GM21528 (cell line): ENCODE results near the gene LMOD2.
A peak's percentile ranks its signal among the peaks of the same experiment; 100 is the strongest.
"Not testable (repeated sequence)": the region's sequence is repeated elsewhere in the genome, so short reads cannot be mapped to it uniquely, and the experiment has no call there.

Source experiments
- ATAC-seq: cut with Tn5 transposase; IDR thresholded peaks from one replicate; pipeline ENCODE4 v1.9.1; 2021; ENCODE audit warnings: mild to moderate bottlenecking, moderate library complexity; ENCODE audit not compliant: unreplicated experiment, low FRiP score

The LMOD2 gene, protein sequence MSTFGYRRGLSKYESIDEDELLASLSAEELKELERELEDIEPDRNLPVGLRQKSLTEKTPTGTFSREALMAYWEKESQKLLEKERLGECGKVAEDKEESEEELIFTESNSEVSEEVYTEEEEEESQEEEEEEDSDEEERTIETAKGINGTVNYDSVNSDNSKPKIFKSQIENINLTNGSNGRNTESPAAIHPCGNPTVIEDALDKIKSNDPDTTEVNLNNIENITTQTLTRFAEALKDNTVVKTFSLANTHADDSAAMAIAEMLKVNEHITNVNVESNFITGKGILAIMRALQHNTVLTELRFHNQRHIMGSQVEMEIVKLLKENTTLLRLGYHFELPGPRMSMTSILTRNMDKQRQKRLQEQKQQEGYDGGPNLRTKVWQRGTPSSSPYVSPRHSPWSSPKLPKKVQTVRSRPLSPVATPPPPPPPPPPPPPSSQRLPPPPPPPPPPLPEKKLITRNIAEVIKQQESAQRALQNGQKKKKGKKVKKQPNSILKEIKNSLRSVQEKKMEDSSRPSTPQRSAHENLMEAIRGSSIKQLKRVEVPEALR

DNA sequence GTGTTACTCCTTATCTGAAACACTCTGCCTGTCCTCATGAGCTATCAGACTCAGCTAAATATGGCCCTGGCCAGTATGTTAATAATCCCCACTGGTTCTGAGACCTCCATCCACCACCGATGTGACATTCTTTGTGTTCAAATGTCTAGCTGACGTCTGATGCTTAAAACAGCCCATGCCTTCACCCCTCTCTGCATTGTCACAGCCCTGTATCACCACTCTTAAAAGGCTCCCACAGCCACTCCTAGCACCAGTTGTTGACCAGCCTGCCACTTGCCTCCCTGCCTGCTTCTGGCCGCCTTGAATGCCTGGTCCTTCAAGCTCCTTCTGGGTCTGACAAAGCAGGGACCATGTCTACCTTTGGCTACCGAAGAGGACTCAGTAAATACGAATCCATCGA is at the start of gene LMOD2:
TSS of gene LMOD2 (plus strand) at position 253 of the 400 bp plus-strand sequence. CDS start at position 351, 98 bp downstream.
- no peak for ATAC-seq

DNA sequence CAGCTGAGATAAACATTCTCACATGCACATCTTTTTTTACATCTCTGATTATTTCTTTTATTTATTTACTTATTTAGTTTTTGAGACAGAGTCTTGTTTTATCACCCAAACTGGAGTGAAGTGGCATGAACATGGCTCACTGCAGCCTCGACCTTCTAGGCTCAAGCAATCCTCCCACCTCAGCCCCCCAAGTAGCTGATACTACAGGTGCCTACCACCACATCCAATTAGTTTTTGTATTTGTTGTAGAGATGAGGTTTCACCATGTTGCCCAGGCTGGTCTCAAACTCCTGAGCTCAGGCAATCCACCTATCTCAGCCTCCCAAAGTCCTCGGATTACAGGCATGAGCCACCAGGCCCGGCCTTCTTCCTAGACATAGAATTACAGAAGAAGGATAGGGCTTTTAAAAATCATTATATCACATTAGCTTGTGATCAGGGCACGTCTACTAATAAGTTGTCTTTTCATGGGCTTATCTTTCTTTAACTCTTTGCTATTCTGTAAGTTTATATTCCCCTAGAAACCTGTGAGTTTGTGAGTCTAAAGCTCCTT is 48.2 kb upstream of the LMOD2 start:
- ATAC-seq, result no peak

DNA sequence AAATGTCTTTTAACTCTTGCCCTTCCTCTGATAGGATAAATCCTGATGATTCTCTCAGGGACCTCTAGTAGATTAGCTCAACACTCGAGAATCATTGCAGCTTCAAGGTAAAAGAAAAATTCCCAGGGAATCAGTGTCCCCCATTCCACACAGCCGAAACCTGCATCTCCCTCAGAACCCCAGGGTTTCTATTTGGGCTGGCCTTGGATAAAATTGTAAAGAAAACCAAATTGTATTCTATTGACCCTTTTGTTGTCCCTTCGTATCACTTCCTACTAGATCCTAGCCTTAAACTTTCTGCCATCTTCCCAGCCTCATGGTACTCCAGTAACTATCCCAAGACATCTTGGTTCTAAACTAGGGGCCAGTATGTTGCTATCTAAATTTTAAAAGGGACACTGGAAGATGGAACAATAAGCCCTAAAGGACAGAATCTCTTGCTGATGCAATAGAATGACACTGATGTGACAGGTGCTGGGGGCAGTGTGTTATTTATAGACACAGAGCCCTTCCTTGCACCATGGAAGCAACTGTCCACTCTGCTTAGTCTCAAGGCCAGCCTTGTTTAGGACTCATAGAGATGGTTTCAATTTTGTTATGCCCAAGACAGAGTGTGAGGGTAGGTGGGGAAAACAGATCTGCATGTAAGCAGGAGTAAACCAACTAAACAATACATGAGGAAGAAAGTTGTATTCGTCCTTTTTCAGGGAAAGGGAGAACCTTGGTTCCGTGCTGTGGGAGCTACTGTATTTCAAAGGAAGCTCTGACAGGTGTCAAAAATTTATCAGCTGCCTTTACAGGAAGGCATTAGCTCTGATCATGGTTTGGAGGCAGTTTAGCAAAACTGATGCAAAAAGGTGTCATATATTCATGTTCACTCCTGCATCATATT is 46.4 kb upstream of the LMOD2 start:
- no peak for ATAC-seq

DNA sequence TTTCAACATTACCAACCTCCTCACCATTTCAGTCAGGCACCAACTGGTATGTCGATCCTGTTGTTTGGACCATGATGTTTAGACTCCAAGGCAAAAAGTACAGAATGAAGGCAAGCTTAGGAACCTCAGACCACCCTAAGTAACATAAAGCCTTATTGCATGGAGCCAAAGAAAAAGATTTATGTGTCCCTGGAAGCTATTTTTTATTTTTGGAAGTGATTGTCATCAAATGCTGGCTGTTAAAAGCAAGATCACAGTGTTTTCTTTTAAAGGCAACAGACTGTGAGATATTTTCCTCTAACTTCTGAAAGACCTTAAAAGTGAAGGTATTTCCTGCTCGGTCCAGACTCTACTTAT is 45.8 kb upstream of the LMOD2 start:
- ATAC-seq, result no peak

DNA sequence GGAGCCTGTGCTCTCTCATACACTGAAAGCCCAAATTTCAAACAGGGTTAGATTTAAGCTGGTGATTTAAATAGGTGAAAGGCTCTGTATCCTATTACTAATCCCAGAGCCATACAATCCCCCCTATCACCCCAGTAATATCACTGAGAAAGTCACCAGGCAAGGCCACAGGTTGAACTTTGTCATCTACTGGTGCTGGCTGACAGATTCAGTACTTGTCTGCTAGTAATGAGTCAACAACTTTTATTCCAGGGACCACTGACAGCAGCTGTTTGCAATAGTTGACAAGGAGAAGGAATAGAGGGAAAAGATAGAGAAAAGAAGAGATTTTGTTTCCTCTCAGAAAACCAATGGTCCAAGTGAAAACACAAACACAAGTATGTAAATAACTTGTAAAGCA is 43.6 kb upstream of the LMOD2 start:
- no peak for ATAC-seq

DNA sequence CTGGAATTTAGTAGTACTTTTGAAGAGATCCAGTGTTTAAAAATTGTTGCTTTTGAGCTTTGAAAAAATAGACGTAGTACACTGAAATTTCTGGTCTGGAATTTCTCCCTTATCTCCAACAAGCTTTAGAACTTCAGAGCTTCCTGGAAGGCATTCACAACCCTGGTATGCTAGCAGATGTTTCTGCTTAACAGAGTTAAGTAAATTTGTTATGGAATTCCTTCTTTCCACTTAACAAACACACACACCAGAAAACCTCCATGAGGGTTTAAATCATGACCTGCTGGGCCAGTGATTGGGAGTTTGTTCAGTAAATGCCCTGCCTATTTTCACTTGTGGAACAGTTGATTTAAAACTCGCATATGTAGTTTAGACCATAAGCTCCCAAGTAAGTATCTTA is 40.3 kb upstream of the LMOD2 start:
- ATAC-seq, result no peak

DNA sequence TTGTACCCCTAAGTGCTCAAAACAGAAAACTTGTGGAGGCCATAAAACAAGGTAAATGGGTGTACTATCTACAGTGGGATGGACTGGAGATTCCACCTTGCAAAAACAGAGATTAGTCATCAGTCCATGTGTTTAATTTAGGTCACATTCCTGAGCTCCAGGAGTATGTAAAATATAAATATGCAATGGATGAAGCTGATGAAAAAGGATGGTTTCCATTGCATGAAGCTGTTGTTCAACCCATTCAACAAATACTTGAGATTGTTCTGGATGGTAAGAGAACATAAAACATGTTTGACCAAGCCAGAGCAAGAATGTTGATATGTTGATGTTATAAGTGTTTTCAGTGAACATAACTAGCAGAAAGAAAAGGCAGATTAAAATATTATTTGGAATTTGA is 39.4 kb upstream of the LMOD2 start:
- no peak for ATAC-seq

DNA sequence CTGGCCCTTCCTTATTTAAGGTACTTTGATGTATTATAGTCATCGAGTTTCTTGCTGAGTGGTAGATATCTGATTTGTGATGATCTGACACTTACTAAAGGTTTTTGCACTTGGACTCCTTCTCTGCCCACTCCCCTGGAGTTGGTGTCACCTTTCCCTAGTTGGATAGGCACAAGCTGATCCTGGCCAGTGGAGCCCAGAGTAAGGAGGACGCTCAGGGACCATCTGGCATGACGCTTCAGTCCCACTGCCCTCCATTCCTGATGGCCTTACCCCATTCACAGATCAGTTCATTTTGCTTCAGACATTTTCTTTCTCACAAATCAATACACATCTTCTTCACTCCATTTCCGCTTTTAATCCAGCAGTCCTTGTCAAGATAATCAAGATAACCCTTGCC is 34.0 kb upstream of the LMOD2 start:
- no peak for ATAC-seq

DNA sequence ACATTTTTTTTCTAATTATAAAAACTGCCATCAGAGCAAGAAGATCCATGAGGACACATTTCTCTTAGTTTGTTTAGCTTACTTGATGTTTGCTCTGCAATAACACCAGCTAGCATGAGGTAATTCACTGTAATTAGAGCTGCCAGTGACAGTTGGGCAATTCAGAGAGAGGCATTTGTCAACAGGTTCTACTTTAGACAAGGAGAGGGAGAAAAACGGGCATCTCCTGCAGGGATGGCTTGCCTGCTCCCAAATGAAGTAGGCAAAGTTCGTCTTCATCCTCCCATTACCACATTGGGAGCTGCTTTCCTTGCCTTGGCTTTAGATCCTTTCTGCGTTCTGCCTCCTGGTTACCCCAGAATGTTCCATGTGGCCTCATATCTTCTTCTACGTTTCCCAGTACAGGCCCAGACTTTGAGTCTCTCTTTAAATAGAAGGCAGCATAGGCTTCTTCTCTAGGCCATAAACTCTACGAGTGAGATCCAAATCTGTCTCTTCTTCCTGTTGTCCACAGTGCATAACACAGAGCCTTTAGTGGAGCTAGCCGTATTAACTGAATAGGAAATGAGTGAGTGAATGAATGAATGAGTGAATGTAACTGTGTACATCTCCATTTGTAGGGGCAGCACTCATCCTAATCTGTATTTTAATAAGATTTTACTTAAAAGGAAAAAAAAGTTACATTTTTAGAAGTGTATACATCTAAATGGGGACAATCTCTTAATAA is 32.8 kb upstream of the LMOD2 start:
- no peak for ATAC-seq

DNA sequence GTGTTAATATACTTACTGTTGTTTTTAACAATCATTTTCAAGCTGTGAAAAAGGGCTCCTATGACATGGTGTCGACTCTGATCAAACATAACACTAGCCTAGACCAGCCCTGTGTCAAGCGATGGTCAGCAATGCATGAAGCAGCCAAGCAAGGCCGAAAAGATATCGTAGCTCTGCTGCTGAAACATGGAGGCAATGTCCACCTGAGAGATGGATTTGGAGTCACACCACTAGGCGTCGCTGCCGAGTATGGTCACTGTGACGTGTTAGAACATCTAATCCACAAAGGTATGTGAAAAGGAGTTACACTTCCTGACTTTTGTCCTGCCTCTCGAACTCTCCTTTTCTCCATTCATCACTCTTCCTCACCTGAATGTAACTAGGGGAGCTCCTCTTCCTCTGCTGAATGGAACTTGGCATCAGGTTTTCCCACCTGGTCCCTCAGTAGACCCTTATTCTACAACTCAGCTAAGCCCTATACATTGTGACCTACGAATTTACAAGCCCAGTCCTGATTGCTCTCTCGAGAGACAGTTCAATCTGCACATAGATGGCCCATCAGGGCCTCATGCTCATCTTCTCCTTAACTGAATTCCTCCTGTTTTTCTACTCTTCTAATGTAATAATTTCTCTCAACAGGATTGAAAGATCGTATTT is 31.0 kb upstream of the LMOD2 start:
- peak; percentile 91 for ATAC-seq

DNA sequence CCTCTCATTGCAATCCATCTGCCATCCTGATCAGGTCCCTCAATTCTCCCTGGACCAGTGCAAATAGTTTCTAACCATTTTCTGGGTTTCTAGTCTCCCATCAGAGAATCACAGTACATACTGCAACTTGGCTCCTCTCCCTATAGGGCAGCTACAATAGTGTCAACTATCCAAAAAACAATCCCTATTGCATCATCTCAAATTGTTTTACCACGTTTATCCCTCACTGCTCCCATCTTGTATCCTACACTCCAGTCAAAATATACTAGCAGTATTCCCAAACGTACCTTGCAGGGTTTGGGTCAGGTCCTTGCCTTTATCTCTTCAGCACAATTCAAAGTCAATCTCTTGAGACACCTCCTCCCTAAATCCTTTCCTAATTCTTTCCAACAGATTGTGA is 30.4 kb upstream of the LMOD2 start:
- no peak for ATAC-seq

DNA sequence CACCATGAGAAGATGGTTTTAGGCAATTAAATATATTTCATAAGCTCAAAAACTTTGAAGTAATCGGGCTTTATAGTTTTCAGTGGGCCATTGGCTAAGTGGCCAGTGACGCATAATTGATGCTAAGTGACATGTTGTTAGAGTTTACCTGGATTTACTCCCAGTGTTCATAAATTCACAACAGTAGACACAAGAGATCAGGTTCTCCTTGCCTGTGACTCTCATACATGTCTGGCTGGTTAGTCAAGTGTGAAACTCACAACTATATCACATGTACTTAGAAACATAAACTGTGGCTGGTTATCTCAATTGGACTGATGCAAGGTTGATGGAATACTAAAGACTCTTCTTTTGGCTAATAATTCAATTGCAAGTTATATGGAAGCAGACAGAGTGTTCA is 27.8 kb upstream of the LMOD2 start:
- ATAC-seq, result no peak

DNA sequence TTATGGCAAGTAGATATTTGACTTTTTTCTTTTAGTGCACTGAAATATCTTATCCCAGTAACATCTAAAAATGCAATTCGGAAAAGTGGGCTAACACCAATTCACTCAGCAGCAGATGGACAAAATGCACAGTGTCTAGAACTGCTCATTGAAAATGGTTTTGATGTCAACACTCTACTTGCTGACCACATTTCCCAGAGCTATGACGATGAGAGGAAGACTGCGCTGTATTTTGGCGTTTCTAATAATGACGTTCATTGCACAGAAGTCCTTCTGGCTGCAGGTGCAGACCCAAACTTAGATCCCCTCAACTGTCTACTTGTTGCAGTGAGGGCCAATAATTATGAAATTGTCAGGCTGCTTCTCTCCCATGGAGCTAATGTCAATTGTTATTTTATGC is 26.8 kb upstream of the LMOD2 start:
- no peak for ATAC-seq

DNA sequence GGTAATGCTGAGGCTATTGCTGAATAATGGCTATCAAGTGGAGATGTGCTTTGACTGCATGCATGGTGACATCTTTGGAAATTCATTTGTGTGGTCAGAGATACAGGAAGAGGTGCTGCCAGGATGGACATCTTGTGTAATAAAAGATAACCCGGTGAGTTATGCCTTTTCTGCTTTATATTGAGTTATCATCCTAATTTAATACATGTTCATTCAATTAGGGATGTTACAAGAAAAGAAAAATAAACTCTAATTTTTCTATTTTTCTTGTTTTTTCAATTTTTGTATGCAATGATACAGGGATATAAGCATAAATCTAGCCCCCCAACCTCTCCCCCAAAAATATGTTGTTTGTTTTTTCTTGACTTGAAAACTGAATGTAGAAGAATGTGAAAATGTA is 26.4 kb upstream of the LMOD2 start:
- ATAC-seq, result no peak

DNA sequence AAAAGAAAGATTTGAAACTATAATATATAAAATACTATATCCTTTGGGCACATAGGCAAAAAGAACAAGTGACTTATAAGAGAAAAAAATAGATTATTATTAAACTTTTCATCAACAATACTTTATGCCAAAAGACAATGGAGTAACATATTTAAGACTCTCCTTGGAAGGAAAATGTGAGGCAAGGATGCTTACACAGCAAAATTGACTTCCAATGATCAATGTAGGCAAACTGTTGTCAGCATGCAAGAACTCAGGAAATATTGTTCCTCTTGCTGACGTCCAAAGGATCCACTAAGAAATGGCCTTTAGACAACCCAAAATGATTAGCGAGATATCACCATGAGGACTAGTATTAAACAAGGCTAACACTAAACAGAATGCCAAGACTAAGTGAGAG is 22.9 kb upstream of the LMOD2 start:
- ATAC-seq, result no peak

DNA sequence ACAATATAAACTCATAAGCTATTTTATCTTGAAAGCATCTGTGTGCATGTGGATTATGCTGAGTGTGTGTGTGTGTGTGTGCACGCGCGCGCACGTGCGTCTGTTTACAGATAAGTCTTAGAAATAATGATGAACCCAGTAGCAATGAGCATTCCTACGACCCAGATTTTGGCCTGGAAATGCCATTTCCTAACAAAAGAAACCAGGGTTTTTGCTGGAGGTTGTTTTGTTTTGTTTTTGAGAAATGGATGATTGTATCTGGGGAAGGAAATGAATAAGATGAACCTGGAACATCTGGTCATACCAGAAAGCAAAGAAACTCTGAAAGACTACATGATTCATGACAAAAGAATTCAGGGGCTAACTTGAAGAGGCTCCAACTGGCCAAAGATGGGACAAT is 22.1 kb upstream of the LMOD2 start:
- ATAC-seq, result no peak

DNA sequence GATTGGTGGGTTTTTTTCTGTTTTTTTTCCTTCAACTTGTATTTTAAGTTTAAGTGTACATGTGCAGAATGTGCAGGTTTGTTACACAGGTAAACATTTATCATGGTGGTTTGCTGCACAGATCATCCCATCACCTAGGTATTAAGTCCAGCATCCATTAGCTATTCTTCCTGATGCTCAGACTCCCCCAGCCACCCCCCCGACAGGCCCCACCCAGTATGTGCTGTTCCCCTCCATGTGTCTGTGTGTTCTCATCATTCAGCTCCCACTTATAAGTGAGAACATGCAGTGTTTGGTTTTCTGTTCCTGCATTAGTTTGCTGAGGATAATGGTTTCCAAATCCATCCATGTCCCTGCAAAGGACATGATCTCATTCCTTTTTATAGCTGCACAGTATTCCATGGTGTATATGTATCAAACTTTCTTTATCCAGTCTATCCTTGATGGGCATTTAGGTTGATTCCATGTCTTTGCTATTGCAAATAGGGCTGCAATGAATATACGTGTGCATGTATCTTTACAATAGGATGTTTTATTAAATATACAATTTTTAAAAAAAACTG is 21.6 kb upstream of the LMOD2 start:
- ATAC-seq, result not testable (repeated sequence)

DNA sequence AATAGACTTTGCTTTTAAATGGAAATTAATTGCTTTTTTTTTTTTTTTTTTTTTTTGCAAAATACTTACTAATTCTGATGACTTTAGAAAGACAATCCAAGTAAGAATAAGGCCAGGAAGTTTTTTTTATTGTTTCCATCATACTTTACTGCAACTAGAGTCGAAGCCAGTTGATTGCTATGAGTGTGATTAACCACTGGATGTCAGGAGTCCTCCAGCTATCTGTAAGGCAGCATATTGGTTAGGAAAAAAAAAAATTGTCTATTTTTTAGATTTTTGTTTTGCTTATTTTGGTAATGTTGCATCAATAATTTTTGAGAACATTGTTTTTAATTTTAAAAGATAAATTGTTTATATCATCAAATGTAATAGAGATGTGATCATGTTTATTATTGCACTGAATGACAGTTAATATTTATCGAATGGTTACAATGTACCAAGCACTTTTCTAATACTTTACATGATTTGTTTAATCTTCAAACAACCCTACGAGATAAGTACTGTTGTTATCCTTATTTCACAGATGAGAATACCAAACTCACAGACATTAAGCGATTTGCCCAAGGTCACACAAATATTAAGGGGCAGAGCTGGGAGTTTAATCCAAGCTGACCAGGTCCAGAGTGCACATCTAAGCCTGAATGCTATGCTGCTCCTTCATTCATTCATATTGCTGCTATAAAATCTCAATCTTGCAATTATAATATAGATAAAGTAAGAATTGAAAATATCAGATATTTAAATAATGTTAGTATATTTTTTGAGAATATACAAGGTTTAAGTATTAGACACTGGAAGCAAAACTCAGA is 19.9 kb upstream of the LMOD2 start:
- no peak for ATAC-seq

DNA sequence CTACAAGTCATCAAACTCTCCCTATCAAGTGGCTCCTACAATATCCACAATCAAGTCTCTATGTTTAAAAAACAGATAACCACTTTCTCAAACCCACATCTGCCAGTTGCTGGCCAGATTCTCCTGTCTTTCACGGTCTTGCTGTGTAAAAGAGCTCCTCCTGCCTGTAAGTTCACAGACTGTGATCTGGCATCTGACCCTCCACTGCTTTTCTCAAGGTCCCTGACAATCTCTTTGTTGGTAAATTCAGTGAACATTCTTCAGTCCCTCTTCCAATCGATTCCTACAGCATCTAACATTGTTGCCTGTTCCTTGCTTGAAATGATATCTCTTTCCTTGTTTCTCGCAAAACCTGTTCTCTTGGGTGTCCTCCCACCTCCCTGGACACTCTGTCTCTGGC is 18.5 kb upstream of the LMOD2 start:
- no peak for ATAC-seq
